H9 (cell line): ENCODE measurements around the gene CCDC82. TPM values are rescaled to one million over a fixed set of nuclear protein-coding genes. Genes with fewer than 3 reads are reported as not detected.

ENCODE experiments used
- DNase-seq: peaks from one replicate; pipeline ENCODE4 v3.0.0-alpha.2; 2017
- H2AFZ ChIP-seq: one replicate; pipeline ENCODE4 v1.6.1; 2013; ENCODE audit warnings: mild to moderate bottlenecking, low read length, control low read depth, moderate library complexity
- H2AK5ac ChIP-seq: 2 replicates; pipeline ENCODE4 v1.6.1; 2013; ENCODE audit warnings: low read length, control low read depth, mixed read lengths; ENCODE audit not compliant: insufficient read length
- H2BK120ac ChIP-seq: one replicate; pipeline ENCODE4 v1.6.1; 2013; ENCODE audit warnings: low read depth, mild to moderate bottlenecking, low read length, control low read depth, inconsistent platforms; ENCODE audit not compliant: poor library complexity, severe bottlenecking
- H2BK12ac ChIP-seq: 2 replicates; pipeline ENCODE4 v1.6.1; 2013; ENCODE audit warnings: low read length, control low read depth, mixed read lengths, low read depth; ENCODE audit not compliant: insufficient read length
- H2BK15ac ChIP-seq: 2 replicates; pipeline ENCODE4 v1.6.1; 2013; ENCODE audit warnings: low read depth, low read length, control low read depth
- H2BK20ac ChIP-seq: one replicate; pipeline ENCODE4 v1.6.1; 2013; ENCODE audit warnings: low read depth, mild to moderate bottlenecking, low read length, control low read depth, inconsistent platforms; ENCODE audit not compliant: poor library complexity, severe bottlenecking
- H2BK5ac ChIP-seq: 2 replicates; pipeline ENCODE4 v1.6.1; 2013; ENCODE audit warnings: low read length, control low read depth, mixed read lengths; ENCODE audit not compliant: insufficient read length
- H3K14ac ChIP-seq: 2 replicates; pipeline ENCODE4 v1.6.1; 2013; ENCODE audit warnings: low read length, control low read depth; ENCODE audit not compliant: insufficient read depth
- H3K18ac ChIP-seq: 2 replicates; pipeline ENCODE4 v1.6.1; 2013; ENCODE audit warnings: low read depth, mild to moderate bottlenecking, mixed read lengths, low read length, control low read depth; ENCODE audit not compliant: insufficient read length
- H3K23ac ChIP-seq: 2 replicates; pipeline ENCODE4 v1.6.1; 2013; ENCODE audit warnings: low read length, control low read depth, mixed read lengths, low read depth; ENCODE audit not compliant: insufficient read length
- H3K23me2 ChIP-seq: 2 replicates; pipeline ENCODE4 v1.6.1; 2013; ENCODE audit warnings: low read depth, mild to moderate bottlenecking, mixed read lengths, low read length, control low read depth; ENCODE audit not compliant: insufficient read length, poor library complexity, severe bottlenecking
- H3K27ac ChIP-seq: 2 replicates; pipeline ENCODE4 v1.5.1; 2013; ENCODE audit warnings: low read length, control low read depth, mixed read lengths, low read depth; ENCODE audit not compliant: insufficient read length
- H3K27me3 ChIP-seq: 2 replicates; pipeline ENCODE4 v1.6.1; 2013; ENCODE audit warnings: low read length, control low read depth, inconsistent platforms; ENCODE audit not compliant: insufficient read depth
- H3K4ac ChIP-seq: 2 replicates; pipeline ENCODE4 v1.6.1; 2013; ENCODE audit warnings: low read depth, mild to moderate bottlenecking, control low read depth, inconsistent platforms, low read length, moderate library complexity
- H3K4me1 ChIP-seq: 2 replicates; pipeline ENCODE4 v1.6.1; 2013; ENCODE audit warnings: low read length, control low read depth, inconsistent platforms; ENCODE audit not compliant: insufficient read depth
- H3K4me2 ChIP-seq: 2 replicates; pipeline ENCODE4 v1.6.1; 2013; ENCODE audit warnings: low read length, control low read depth, mixed read lengths; ENCODE audit not compliant: insufficient read length, insufficient read depth
- H3K56ac ChIP-seq: 2 replicates; pipeline ENCODE4 v1.6.1; 2013; ENCODE audit warnings: low read depth, mild to moderate bottlenecking, mixed read lengths, low read length, control low read depth; ENCODE audit not compliant: insufficient read length
- H3K79me1 ChIP-seq: 2 replicates; pipeline ENCODE4 v1.6.1; 2013; ENCODE audit warnings: low read depth, mild to moderate bottlenecking, moderate library complexity, low read length, control low read depth, inconsistent platforms; ENCODE audit not compliant: insufficient read depth, poor library complexity, severe bottlenecking
- H3K79me2 ChIP-seq: 2 replicates; pipeline ENCODE4 v1.6.1; 2013; ENCODE audit warnings: low read length, control low read depth, inconsistent platforms; ENCODE audit not compliant: insufficient read depth
- H3K9ac ChIP-seq: 2 replicates; pipeline ENCODE4 v1.6.1; 2013; ENCODE audit warnings: low read length, control low read depth, mixed read lengths; ENCODE audit not compliant: insufficient read length; ENCODE audit errors: extremely low read depth
- H3K9me3 ChIP-seq: one replicate; pipeline ENCODE4 v1.6.1; 2013; ENCODE audit warnings: low read depth, low read length, inconsistent platforms; ENCODE audit not compliant: control insufficient read depth
- H3T11ph ChIP-seq: one replicate; pipeline ENCODE4 v1.6.1; 2013; ENCODE audit warnings: mild to moderate bottlenecking, low read length, control low read depth, inconsistent platforms
- H4K20me1 ChIP-seq: one replicate; pipeline ENCODE4 v1.6.1; 2013; ENCODE audit not compliant: control insufficient read depth, insufficient read length, insufficient read depth
- H4K5ac ChIP-seq: 2 replicates; pipeline ENCODE4 v1.6.1; 2013; ENCODE audit warnings: low read depth, mild to moderate bottlenecking, mixed read lengths, low read length, control low read depth; ENCODE audit not compliant: insufficient read length
- H4K8ac ChIP-seq: replicated peaks from 2 replicates; pipeline ENCODE4 v1.6.1; 2013; ENCODE audit warnings: low read length, control low read depth, mixed read lengths, low read depth; ENCODE audit not compliant: insufficient read length
- H4K91ac ChIP-seq: 2 replicates; pipeline ENCODE4 v1.6.1; 2013; ENCODE audit warnings: low read depth, mild to moderate bottlenecking, moderate library complexity, mixed read lengths, low read length, control low read depth; ENCODE audit not compliant: insufficient read length
- H3K27ac Mint-ChIP-seq, 3 experiments: 2 replicates in 2 of 3; 3 replicates in 1 of 3; pipeline ENCODE4 v1.8.0; 2020 to 2021; ENCODE audit warnings: mixed read lengths in 3 of 3, mild to moderate bottlenecking in 1 of 3, moderate library complexity in 1 of 3
- H3K27me3 Mint-ChIP-seq: 2 replicates; pipeline ENCODE4 v1.8.0; 2021; ENCODE audit warnings: low read depth, mild to moderate bottlenecking, moderate library complexity, mixed read lengths
- H3K36me3 Mint-ChIP-seq, 3 experiments: 2 replicates in 2 of 3; 3 replicates in 1 of 3; pipeline ENCODE4 v1.8.0; 2020 to 2021; ENCODE audit warnings: low read depth in 3 of 3, mixed read lengths in 3 of 3; ENCODE audit not compliant: insufficient read depth in 1 of 3
- H3K4me1 Mint-ChIP-seq, 2 experiments: 2 replicates each; pipeline ENCODE4 v1.8.0; 2020; ENCODE audit warnings: mixed read lengths in 2 of 2
- H3K4me3 Mint-ChIP-seq, 2 experiments: 2 replicates in 1 of 2; 3 replicates in 1 of 2; pipeline ENCODE4 v1.8.0; 2020 to 2021; ENCODE audit warnings: mild to moderate bottlenecking in 2 of 2, mixed read lengths in 2 of 2, moderate library complexity in 1 of 2
- H3K9me3 Mint-ChIP-seq, 2 experiments: 2 replicates in 1 of 2; 3 replicates in 1 of 2; pipeline ENCODE4 v1.8.0; 2020; ENCODE audit warnings: mild to moderate bottlenecking in 2 of 2, mixed read lengths in 2 of 2, moderate library complexity in 1 of 2
- WGBS: extraction: QIAGEN DNeasy Blood & Tissue Kit; methylation state at CpG from one replicate; pipeline ENCODE4 v1.1.7; 2013; ENCODE audit warnings: missing lambda C conversion rate, low lambda C conversion rate, mixed read lengths; ENCODE audit not compliant: insufficient read length; ENCODE audit errors: extremely low coverage; 5-methylcytosine and 5-hydroxymethylcytosine counted together
- total RNA-seq: library from RNA; stranded (reverse); gene quantifications from 2 replicates; pipeline ENCODE4 v1.2.1, GENCODE V29; 2021
- TF ChIP-seq, protein P1 (sequence below): fragments of 200-600 bp; sonication (generic); conservative IDR thresholded peaks from 3 replicates; pipeline ENCODE4 v1.8.0; 2021; ENCODE audit warnings: antibody characterized with exemption, mild to moderate bottlenecking

The CCDC82 gene
- total RNA-seq, 1 experiment from 2014 or later, result 17.4 TPM

DNA sequence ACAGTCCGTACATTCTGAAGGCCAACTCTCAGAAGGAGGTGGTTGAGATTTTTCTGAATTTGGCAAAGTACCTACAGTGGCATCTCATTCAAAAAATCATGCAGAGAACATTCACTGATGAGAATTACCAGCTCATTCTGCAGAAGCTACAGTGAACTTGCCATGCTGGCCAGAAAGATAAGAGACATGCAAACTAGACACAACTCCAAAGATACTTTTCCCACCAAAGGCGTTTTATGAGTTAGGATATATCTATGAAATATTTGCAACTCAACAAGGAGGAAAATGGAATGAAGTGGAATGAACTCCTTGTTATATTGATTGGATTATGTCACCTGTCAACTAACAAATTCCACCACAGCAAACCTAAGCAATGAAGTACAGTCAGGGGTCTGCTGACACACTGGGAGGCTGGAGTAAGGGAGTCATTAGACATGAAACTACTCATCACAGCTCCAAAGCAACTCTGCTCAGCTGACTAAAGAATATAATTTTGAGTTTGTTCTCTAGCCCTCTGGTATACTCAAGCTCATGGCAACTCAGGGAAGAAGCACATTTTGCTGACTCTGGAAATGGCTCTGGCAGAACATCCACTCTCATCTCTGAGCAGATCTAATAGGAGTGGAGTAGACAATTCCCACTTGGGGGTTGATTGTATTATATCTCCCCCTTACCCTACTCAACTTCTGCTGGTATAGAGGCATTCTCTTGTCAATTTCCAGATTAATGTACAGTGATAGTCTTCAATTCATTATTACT is 69.6 kb downstream of the CCDC82 start:
- WGBS, result no CpG with 5 or more reads among the region's 2 CpGs
- no peaks in the 10 kb centered on the region for H3K9me3 Mint-ChIP-seq
- H3K4me2 ChIP-seq, result no peak overlapping the region

More for the DNA sequence above, 69.6 kb downstream of the CCDC82 start:
- no peak overlapping the region for H3K27ac ChIP-seq
- no peak overlapping the region for H4K91ac ChIP-seq
- no peaks in the 10 kb centered on the region for H3K79me1 ChIP-seq
- H3K9ac ChIP-seq, result no peak overlapping the region
- no peak overlapping the region for H3T11ph ChIP-seq
- H2BK12ac ChIP-seq, result no peak overlapping the region
- no peaks in the 10 kb centered on the region for H4K20me1 ChIP-seq
- H3K18ac ChIP-seq, result no peak overlapping the region
- H2BK5ac ChIP-seq, result no peak overlapping the region
- H3K27me3 Mint-ChIP-seq, result no peaks in the 10 kb centered on the region
- H3K9me3 ChIP-seq, result no peaks in the 10 kb centered on the region
- no peak overlapping the region for H2AK5ac ChIP-seq
- H2BK120ac ChIP-seq, result no peak overlapping the region
- peaks cover 27 to 52% of the 10 kb centered on the region in 2 experiments for H3K4me1 Mint-ChIP-seq
- no peak overlapping the region for H3K4me3 Mint-ChIP-seq
- no peak overlapping the region; a peak in 1 of 7 replicates for H3K27ac Mint-ChIP-seq
- H3K4me1 ChIP-seq, result peaks cover 9% of the 10 kb centered on the region; the same call in 1 of the 2 replicates
- no peaks in the 10 kb centered on the region for H3K23me2 ChIP-seq
- no peak overlapping the region for H3K4ac ChIP-seq
- H4K8ac ChIP-seq, result no peak overlapping the region
- H3K23ac ChIP-seq, result no peak overlapping the region
- H2BK20ac ChIP-seq, result no peak overlapping the region
- TF ChIP-seq, protein P1, sequence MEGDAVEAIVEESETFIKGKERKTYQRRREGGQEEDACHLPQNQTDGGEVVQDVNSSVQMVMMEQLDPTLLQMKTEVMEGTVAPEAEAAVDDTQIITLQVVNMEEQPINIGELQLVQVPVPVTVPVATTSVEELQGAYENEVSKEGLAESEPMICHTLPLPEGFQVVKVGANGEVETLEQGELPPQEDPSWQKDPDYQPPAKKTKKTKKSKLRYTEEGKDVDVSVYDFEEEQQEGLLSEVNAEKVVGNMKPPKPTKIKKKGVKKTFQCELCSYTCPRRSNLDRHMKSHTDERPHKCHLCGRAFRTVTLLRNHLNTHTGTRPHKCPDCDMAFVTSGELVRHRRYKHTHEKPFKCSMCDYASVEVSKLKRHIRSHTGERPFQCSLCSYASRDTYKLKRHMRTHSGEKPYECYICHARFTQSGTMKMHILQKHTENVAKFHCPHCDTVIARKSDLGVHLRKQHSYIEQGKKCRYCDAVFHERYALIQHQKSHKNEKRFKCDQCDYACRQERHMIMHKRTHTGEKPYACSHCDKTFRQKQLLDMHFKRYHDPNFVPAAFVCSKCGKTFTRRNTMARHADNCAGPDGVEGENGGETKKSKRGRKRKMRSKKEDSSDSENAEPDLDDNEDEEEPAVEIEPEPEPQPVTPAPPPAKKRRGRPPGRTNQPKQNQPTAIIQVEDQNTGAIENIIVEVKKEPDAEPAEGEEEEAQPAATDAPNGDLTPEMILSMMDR, result no peak
- no peak overlapping the region for H2AFZ ChIP-seq
- H3K79me2 ChIP-seq, result peaks cover 2% of the 10 kb centered on the region; the same call in 1 of the 2 replicates
- H2BK15ac ChIP-seq, result no peak overlapping the region
- no peak overlapping the region for H3K56ac ChIP-seq
- H3K27me3 ChIP-seq, result no peaks in the 10 kb centered on the region
- H3K14ac ChIP-seq, result no peak overlapping the region
- no peak for DNase-seq
- no peak overlapping the region for H4K5ac ChIP-seq
- no peaks in the 10 kb centered on the region; a peak in 2 of 7 replicates for H3K36me3 Mint-ChIP-seq
